HEK293 (cell line): ENCODE data around the gene SCNN1A.

Experiments
- BCL11A ChIP-seq: fragments of 450-650 bp; formaldehyde crosslinking; IDR thresholded peaks from 2 replicates; pipeline ENCODE4 v1.5.1; 2016; ENCODE audit warnings: low read depth, missing biosample characterization, missing genetic modification characterization
- GLI2 ChIP-seq: fragments of 450-650 bp; formaldehyde crosslinking; IDR thresholded peaks from 2 replicates; pipeline ENCODE4; 2017; ENCODE audit warnings: missing biosample characterization, missing genetic modification characterization, low read depth, borderline replicate concordance
- MEIS1 ChIP-seq: sonication (generic); formaldehyde crosslinking; IDR thresholded peaks from 2 replicates; pipeline ENCODE4 v1.8.1; 2022; ENCODE audit warnings: missing genetic modification reagents, mild to moderate bottlenecking, borderline replicate concordance
- PATZ1 ChIP-seq: fragments of 450-650 bp; formaldehyde crosslinking; IDR thresholded peaks from 2 replicates; pipeline ENCODE4 v1.5.1; 2016; ENCODE audit warnings: missing biosample characterization, missing genetic modification characterization
- PRDM2 ChIP-seq: fragments of 450-650 bp; formaldehyde crosslinking; IDR thresholded peaks from 2 replicates; pipeline ENCODE4 v1.5.1; 2016; ENCODE audit warnings: missing biosample characterization, missing genetic modification characterization, borderline replicate concordance
- SCRT1 ChIP-seq: fragments of 450-650 bp; formaldehyde crosslinking; IDR thresholded peaks from 2 replicates; pipeline ENCODE4 v1.5.1; 2016; ENCODE audit warnings: missing biosample characterization, missing genetic modification characterization, borderline replicate concordance
- SCRT2 ChIP-seq: fragments of 450-650 bp; formaldehyde crosslinking; IDR thresholded peaks from 2 replicates; pipeline ENCODE4 v1.5.1; 2016; ENCODE audit warnings: missing biosample characterization, missing genetic modification characterization
- WT1 ChIP-seq: fragments of 450-650 bp; formaldehyde crosslinking; IDR thresholded peaks from 2 replicates; pipeline ENCODE4 v1.5.1; 2016; ENCODE audit warnings: missing biosample characterization, missing genetic modification characterization
- YY1 ChIP-seq: fragments of 450-650 bp; formaldehyde crosslinking; IDR thresholded peaks from 2 replicates; pipeline ENCODE4 v1.5.1; 2018; ENCODE audit warnings: missing biosample characterization, missing genetic modification characterization
- ZBTB20 ChIP-seq: fragments of 450-650 bp; formaldehyde crosslinking; IDR thresholded peaks from 2 replicates; pipeline ENCODE4 v1.5.1; 2016; ENCODE audit warnings: missing biosample characterization, missing genetic modification characterization
- ZBTB7A ChIP-seq: fragments of 450-650 bp; formaldehyde crosslinking; IDR thresholded peaks from 2 replicates; pipeline ENCODE4 v1.5.1; 2016; ENCODE audit warnings: low read depth, missing biosample characterization, missing genetic modification characterization
- ZEB2 ChIP-seq: fragments of 450-650 bp; formaldehyde crosslinking; IDR thresholded peaks from 2 replicates; pipeline ENCODE4 v1.5.1; 2016; ENCODE audit warnings: missing biosample characterization, missing genetic modification characterization
- ZFHX2 ChIP-seq: fragments of 450-650 bp; formaldehyde crosslinking; conservative IDR thresholded peaks from 2 replicates; pipeline ENCODE4 v1.5.1; 2016; ENCODE audit warnings: missing biosample characterization, missing genetic modification characterization
- ZIC2 ChIP-seq: fragments of 450-650 bp; formaldehyde crosslinking; IDR thresholded peaks from 2 replicates; pipeline ENCODE4 v1.5.1; 2016; ENCODE audit warnings: missing biosample characterization, missing genetic modification characterization
- ZNF121 ChIP-seq: fragments of 450-650 bp; formaldehyde crosslinking; IDR thresholded peaks from 2 replicates; pipeline ENCODE4 v1.5.1; 2016; ENCODE audit warnings: missing biosample characterization, missing genetic modification characterization
- ZNF280C ChIP-seq: fragments of 450-650 bp; formaldehyde crosslinking; IDR thresholded peaks from 2 replicates; pipeline ENCODE4 v1.5.1; 2016; ENCODE audit warnings: missing biosample characterization, missing genetic modification characterization
- ZNF354C ChIP-seq: fragments of 450-650 bp; formaldehyde crosslinking; IDR thresholded peaks from 2 replicates; pipeline ENCODE4 v1.5.1; 2016; ENCODE audit warnings: missing biosample characterization, missing genetic modification characterization, low read depth, borderline replicate concordance
- ZNF433 ChIP-seq: fragments of 450-650 bp; formaldehyde crosslinking; IDR thresholded peaks from 2 replicates; pipeline ENCODE4 v1.5.1; 2016; ENCODE audit warnings: missing biosample characterization, missing genetic modification characterization, low read depth
- ZNF558 ChIP-seq: fragments of 450-650 bp; formaldehyde crosslinking; IDR thresholded peaks from 2 replicates; pipeline ENCODE4 v1.5.1; 2016; ENCODE audit warnings: missing biosample characterization, missing genetic modification characterization
- ZNF561 ChIP-seq: fragments of 450-650 bp; IDR thresholded peaks from 2 replicates; pipeline ENCODE4 v1.5.1; 2018; ENCODE audit warnings: missing biosample characterization, missing genetic modification characterization, borderline replicate concordance
- ZNF571 ChIP-seq: fragments of 450-650 bp; formaldehyde crosslinking; IDR thresholded peaks from 2 replicates; pipeline ENCODE4 v1.5.0; 2017; ENCODE audit warnings: missing biosample characterization, missing genetic modification characterization
- ZNF600 ChIP-seq: fragments of 450-650 bp; formaldehyde crosslinking; IDR thresholded peaks from 2 replicates; pipeline ENCODE4 v1.5.1; 2016; ENCODE audit warnings: missing biosample characterization, missing genetic modification characterization
- ZNF623 ChIP-seq: fragments of 450-650 bp; formaldehyde crosslinking; IDR thresholded peaks from 2 replicates; pipeline ENCODE4 v1.5.1; 2016; ENCODE audit warnings: missing biosample characterization, missing genetic modification characterization
- ZNF654 ChIP-seq: fragments of 450-650 bp; formaldehyde crosslinking; IDR thresholded peaks from 2 replicates; pipeline ENCODE4 v1.5.1; 2016; ENCODE audit warnings: low read depth, missing biosample characterization, missing genetic modification characterization
- ZNF660 ChIP-seq: fragments of 450-650 bp; IDR thresholded peaks from 2 replicates; pipeline ENCODE4 v1.5.1; 2018; ENCODE audit warnings: missing biosample characterization, mild to moderate bottlenecking, missing genetic modification characterization
- ZNF692 ChIP-seq: fragments of 450-650 bp; formaldehyde crosslinking; IDR thresholded peaks from 2 replicates; pipeline ENCODE4 v1.5.1; 2016; ENCODE audit warnings: missing biosample characterization, missing genetic modification characterization
- ZNF76 ChIP-seq: fragments of 450-650 bp; formaldehyde crosslinking; IDR thresholded peaks from 2 replicates; pipeline ENCODE4; 2016; ENCODE audit warnings: low read depth, missing biosample characterization, missing genetic modification characterization, borderline replicate concordance
- ZNF785 ChIP-seq: fragments of 450-650 bp; formaldehyde crosslinking; IDR thresholded peaks from 2 replicates; pipeline ENCODE4 v1.5.1; 2016; ENCODE audit warnings: missing biosample characterization, missing genetic modification characterization
- ZNF837 ChIP-seq: fragments of 450-650 bp; formaldehyde crosslinking; IDR thresholded peaks from 2 replicates; pipeline ENCODE4 v1.5.1; 2016; ENCODE audit warnings: missing biosample characterization, missing genetic modification characterization
- ZSCAN16 ChIP-seq: fragments of 450-650 bp; formaldehyde crosslinking; IDR thresholded peaks from 2 replicates; pipeline ENCODE4 v1.5.1; 2016; ENCODE audit warnings: missing biosample characterization, missing genetic modification characterization

Gene SCNN1A

GRCh38 chr12:6407236-6407954, 32.0 kb upstream of the SCNN1A start (continued):
- TF ChIP-seq BCL11A (tag by site-specific recombination) (no peak), ZNF558 (tag by site-specific recombination) (peak; percentile 74), ZBTB20 (tag by site-specific recombination) (no peak), ZNF280C (tag by site-specific recombination) (no peak), ZBTB7A (tag by site-specific recombination) (no peak), ZFHX2 (tag by site-specific recombination) (no peak), ZNF660 (tag by site-specific recombination) (no peak), ZNF121 (tag by site-specific recombination) (no peak), ZNF600 (tag by site-specific recombination) (no peak), MEIS1 (CRISPR knock-in tag) (no peak), ZNF354C (tag by site-specific recombination) (no peak), PATZ1 (no peak), ZNF654 (peak; percentile 59), ZIC2 (tag by site-specific recombination) (no peak), GLI2 (tag by site-specific recombination) (peak; percentile 61; the same call in 1 of the 2 replicates), SCRT2 (no peak), ZNF433 (tag by site-specific recombination) (peak; percentile 65; the same call in 1 of the 2 replicates), SCRT1 (tag by site-specific recombination) (no peak), YY1 (tag by site-specific recombination) (no peak), ZEB2 (tag by site-specific recombination) (no peak), ZNF571 (tag by site-specific recombination) (no peak), ZNF692 (tag by site-specific recombination) (no peak), ZNF837 (no peak), PRDM2 (no peak), WT1 (tag by site-specific recombination) (no peak), ZNF623 (peak; percentile 85), ZNF76 (tag by site-specific recombination) (no peak), ZSCAN16 (tag by site-specific recombination) (no peak), ZNF785 (no peak), ZNF561 (tag by site-specific recombination) (no peak)
